ENCODE results near the gene TSPAN2. TPM values are rescaled to one million over a fixed set of nuclear protein-coding genes. Genes with fewer than 3 reads are reported as not detected.

TSPAN2 gene
- polyA plus RNA-seq, 1 donor from 2014 or later: 34.4 TPM

- Histone ChIP-seq H3K27me3 (ENCODE audit: insufficient read depth, low read depth, low read length) (no peaks in the 10 kb centered on the region), H3K36me3 (ENCODE audit: insufficient read depth, low read length) (no peaks in the 10 kb centered on the region), H4K20me1 (ENCODE audit: insufficient read depth) (no peaks in the 10 kb centered on the region), H3F3A (ENCODE audit: insufficient read depth, low read length, poor library complexity, severe bottlenecking) (no peaks in the 10 kb centered on the region), H3K4me2 (ENCODE audit: low read length) (no peak overlapping the region), H3K79me2 (replicated peaks; ENCODE audit: insufficient read depth, low read length) (no peaks in the 10 kb centered on the region), H3K27ac (ENCODE audit: low read length) (no peak overlapping the region), H3K4me3 (ENCODE audit: low read length) (no peak overlapping the region), H3K9me3 (ENCODE audit: low read length) (no peaks in the 10 kb centered on the region), H2AFZ (ENCODE audit: low read depth, low read length) (no peak overlapping the region), H3K9me2 (ENCODE audit: insufficient read depth, low read length) (no peaks in the 10 kb centered on the region), H3K9ac (ENCODE audit: low read length) (no peak overlapping the region)
- TF ChIP-seq SMC3 (conservative IDR thresholded peaks at IDR 0.05; ENCODE audit: poor library complexity): no peak
- no peak for TF ChIP-seq EZH2 (IDR thresholded peaks at IDR 0.05; ENCODE audit: borderline replicate concordance, insufficient read depth, low read length, poor library complexity, severe bottlenecking)
- no peak for TF ChIP-seq RAD21 (conservative IDR thresholded peaks at IDR 0.05)
- no peak for TF ChIP-seq EP300 (conservative IDR thresholded peaks at IDR 0.05; ENCODE audit: poor library complexity, severe bottlenecking)
- no peak for TF ChIP-seq REST (IDR thresholded peaks at IDR 0.05; ENCODE audit: borderline replicate concordance)
- TF ChIP-seq POLR2AphosphoS5 (IDR thresholded peaks at IDR 0.05): no peak
- no peak for TF ChIP-seq CTCF (IDR thresholded peaks at IDR 0.05; ENCODE audit: poor library complexity, severe bottlenecking)
- TF ChIP-seq TAF1 (IDR thresholded peaks at IDR 0.05; ENCODE audit: low read depth): no peak
- TF ChIP-seq MXI1 (conservative IDR thresholded peaks at IDR 0.05; ENCODE audit: poor library complexity, severe bottlenecking): no peak
Observed at GRCh38 chr1:115031595-115031994, 57.7 kb downstream of the TSPAN2 start.

GRCh38 chr1:115029526-115029925 lies 59.8 kb downstream of the TSPAN2 start, which contains the start of gene TSHB:
Gene TSHB, plus strand, starts transcription at chr1:115029826. Its CDS starts 3,537 bp downstream, at chr1:115033363.
- Histone ChIP-seq H3K4me3 (ENCODE audit: low read length) (no peak within 1 kb of the TSS), H3K27ac (ENCODE audit: low read length) (no peak within 1 kb of the TSS), H3K9me2 (ENCODE audit: insufficient read depth, low read length) (no peaks in the 10 kb centered on the region), H2AFZ (ENCODE audit: low read depth, low read length) (no peak within 1 kb of the TSS), H3K79me2 (replicated peaks; ENCODE audit: insufficient read depth, low read length) (no peaks in the 10 kb centered on the region), H3K27me3 (ENCODE audit: insufficient read depth, low read depth, low read length) (no peaks in the 10 kb centered on the region), H3K9me3 (ENCODE audit: low read length) (no peaks in the 10 kb centered on the region), H4K20me1 (ENCODE audit: insufficient read depth) (no peaks in the 10 kb centered on the region), H3K36me3 (ENCODE audit: insufficient read depth, low read length) (no peaks in the 10 kb centered on the region), H3K9ac (ENCODE audit: low read length) (no peak within 1 kb of the TSS), H3K4me2 (ENCODE audit: low read length) (no peak within 1 kb of the TSS), H3F3A (ENCODE audit: insufficient read depth, low read length, poor library complexity, severe bottlenecking) (no peaks in the 10 kb centered on the region)
- TF ChIP-seq SMC3 (conservative IDR thresholded peaks at IDR 0.05; ENCODE audit: poor library complexity) (no peak), RAD21 (conservative IDR thresholded peaks at IDR 0.05) (no peak), TAF1 (IDR thresholded peaks at IDR 0.05; ENCODE audit: low read depth) (no peak), CTCF (IDR thresholded peaks at IDR 0.05; ENCODE audit: poor library complexity, severe bottlenecking) (no peak), EZH2 (IDR thresholded peaks at IDR 0.05; ENCODE audit: borderline replicate concordance, insufficient read depth, low read length, poor library complexity, severe bottlenecking) (no peak), EP300 (conservative IDR thresholded peaks at IDR 0.05; ENCODE audit: poor library complexity, severe bottlenecking) (no peak), MXI1 (conservative IDR thresholded peaks at IDR 0.05; ENCODE audit: poor library complexity, severe bottlenecking) (no peak), POLR2AphosphoS5 (IDR thresholded peaks at IDR 0.05) (no peak), REST (IDR thresholded peaks at IDR 0.05; ENCODE audit: borderline replicate concordance) (no peak)

Data from neural cell (in vitro differentiated cells).